Measurements from ENCODE around the gene SATB1. TPM values are rescaled to one million over a fixed set of nuclear protein-coding genes. Genes with fewer than 3 reads are reported as not detected.
"Not testable (repeated sequence)": the region's sequence is repeated elsewhere in the genome, so short reads cannot be mapped to it uniquely, and the experiment has no call there.

The SATB1 gene
- total RNA-seq, 1 experiment from 2014 or later = 16.6 TPM

DNA sequence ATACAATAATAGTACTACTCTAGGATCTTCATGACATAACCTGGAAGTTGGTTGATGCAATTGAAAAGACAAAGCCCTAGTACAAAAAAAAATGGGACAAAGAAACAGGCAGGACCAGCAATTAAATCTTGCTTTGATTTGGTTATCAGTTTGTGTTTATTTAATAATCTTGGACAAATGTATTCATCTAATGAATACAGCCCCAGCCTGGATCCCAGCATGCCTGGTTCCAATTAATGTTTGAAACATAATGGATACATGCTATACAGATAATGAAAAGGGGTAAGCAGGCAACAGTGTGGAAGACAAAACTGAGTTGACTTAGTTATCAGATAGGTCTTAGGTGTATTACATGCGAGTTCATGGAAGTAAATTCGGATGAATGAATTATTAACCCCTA is 29.6 kb upstream of the SATB1 start:
- Mint-ChIP-seq H3K4me1 (ENCODE audit: low read depth, unreplicated experiment) (no peaks in the 10 kb centered on the region), H3K36me3 (ENCODE audit: insufficient read depth, unreplicated experiment) (no peaks in the 10 kb centered on the region), H3K4me3 (ENCODE audit: low read depth, unreplicated experiment) (no peak overlapping the region), H3K27ac (ENCODE audit: unreplicated experiment) (no peak overlapping the region), H3K27me3 (ENCODE audit: unreplicated experiment) (no peaks in the 10 kb centered on the region), H3K9me3 (ENCODE audit: low read depth, unreplicated experiment) (no peaks in the 10 kb centered on the region)
- no peak for DNase-seq
- no peak for TF ChIP-seq CTCF (IDR thresholded peaks at IDR 0.05; ENCODE audit: unreplicated experiment)
- BruUV-seq (replicated peaks) = no TSS peak
- intact Hi-C loops (cut with micrococcal nuclease; ENCODE audit: unreplicated experiment) = no loop called here
- CTCF ChIA-PET = no interaction called here

- H3K27ac Mint-ChIP-seq (ENCODE audit: unreplicated experiment); H3K4me1 Mint-ChIP-seq (ENCODE audit: low read depth, unreplicated experiment); H3K9me3 Mint-ChIP-seq (ENCODE audit: low read depth, unreplicated experiment); BruUV-seq (replicated peaks); DNase-seq; H3K36me3 Mint-ChIP-seq (ENCODE audit: insufficient read depth, unreplicated experiment); H3K4me3 Mint-ChIP-seq (ENCODE audit: low read depth, unreplicated experiment); CTCF ChIA-PET: not testable (repeated sequence)
- H3K27me3 Mint-ChIP-seq (ENCODE audit: unreplicated experiment) = peaks cover 13% of the 10 kb centered on the region
- intact Hi-C loops (cut with micrococcal nuclease; ENCODE audit: unreplicated experiment) = loop anchor here (10.0 kb wide), 1 partner anchor 535 kb away; no protein-coding TSS in a partner anchor
Measured at GRCh38 chr3:18449618-18450017, 24.5 kb upstream of the SATB1 start.

GRCh38 chr3:18447720-18448119 is 22.6 kb upstream of the SATB1 start:
- DNase-seq = no peak
- no peak for TF ChIP-seq CTCF (IDR thresholded peaks at IDR 0.05; ENCODE audit: unreplicated experiment)
- BruUV-seq (replicated peaks) = no TSS peak
- Mint-ChIP-seq H3K4me1 (ENCODE audit: low read depth, unreplicated experiment) (no peaks in the 10 kb centered on the region), H3K27me3 (ENCODE audit: unreplicated experiment) (peaks cover 21% of the 10 kb centered on the region), H3K36me3 (ENCODE audit: insufficient read depth, unreplicated experiment) (peaks cover 10% of the 10 kb centered on the region), H3K4me3 (ENCODE audit: low read depth, unreplicated experiment) (no peak overlapping the region), H3K27ac (ENCODE audit: unreplicated experiment) (no peak overlapping the region), H3K9me3 (ENCODE audit: low read depth, unreplicated experiment) (no peaks in the 10 kb centered on the region)
- intact Hi-C loops (cut with micrococcal nuclease; ENCODE audit: unreplicated experiment) = loop anchor here (10.0 kb wide), 1 partner anchor 537 kb away; no protein-coding TSS in a partner anchor
- CTCF ChIA-PET = no interaction called here

- Mint-ChIP-seq H3K4me1 (ENCODE audit: low read depth, unreplicated experiment) (no peaks in the 10 kb centered on the region), H3K27me3 (ENCODE audit: unreplicated experiment) (peaks cover 21% of the 10 kb centered on the region), H3K27ac (ENCODE audit: unreplicated experiment) (no peak overlapping the region), H3K4me3 (ENCODE audit: low read depth, unreplicated experiment) (no peak overlapping the region), H3K36me3 (ENCODE audit: insufficient read depth, unreplicated experiment) (peaks cover 10% of the 10 kb centered on the region), H3K9me3 (ENCODE audit: low read depth, unreplicated experiment) (no peaks in the 10 kb centered on the region)
- no peak for DNase-seq
- intact Hi-C loops (cut with micrococcal nuclease; ENCODE audit: unreplicated experiment) = loop anchor here (10.0 kb wide), 1 partner anchor 539 kb away; no protein-coding TSS in a partner anchor
- TF ChIP-seq CTCF (IDR thresholded peaks at IDR 0.05; ENCODE audit: unreplicated experiment) = no peak
- BruUV-seq (replicated peaks) = no TSS peak
- CTCF ChIA-PET = no interaction called here
Measured at GRCh38 chr3:18446149-18446825, 21.1 kb upstream of the SATB1 start.

Data from Calu3 (cell line).